ENCODE measurements around the gene KCNC4. TPM values are rescaled to one million over a fixed set of nuclear protein-coding genes. Genes with fewer than 3 reads are reported as not detected.

Gene KCNC4
- total and polyA plus RNA-seq, 2 of the 13 experiments (the other 11 are each of a cell fraction or from before 2014, with no cell fraction given): 0.24 to 0.66 TPM

GRCh38 chr1:110172001-110172400 is 38.1 kb upstream of the KCNC4 start (continued):
- TF ChIP-seq ZNF142 (CRISPR knock-in tag; IDR thresholded peaks at IDR 0.05) (no peak), HNRNPUL1 (IDR thresholded peaks at IDR 0.05; ENCODE audit: low read depth, low read length) (no peak), ZNF225 (CRISPR knock-in tag; IDR thresholded peaks at IDR 0.05) (no peak), PAWR (CRISPR knock-in tag; IDR thresholded peaks at IDR 0.05; ENCODE audit: borderline replicate concordance) (no peak), ZNF713 (CRISPR knock-in tag; IDR thresholded peaks at IDR 0.05) (no peak), ZFP36L2 (CRISPR knock-in tag; IDR thresholded peaks at IDR 0.05) (no peak), JUND (CRISPR knock-in tag; IDR thresholded peaks at IDR 0.05) (no peak), ZNF646 (CRISPR knock-in tag; IDR thresholded peaks at IDR 0.05) (no peak), ZNF337 (CRISPR knock-in tag; IDR thresholded peaks at IDR 0.05; ENCODE audit: borderline replicate concordance, low read depth) (no peak), CENPX (CRISPR knock-in tag; IDR thresholded peaks at IDR 0.05) (no peak), ZNF121 (CRISPR knock-in tag; IDR thresholded peaks at IDR 0.05) (no peak)
